ENCODE data around the gene TEC.
"Not testable (repeated sequence)": the region's sequence is repeated elsewhere in the genome, so short reads cannot be mapped to it uniquely, and the experiment has no call there.

TEC gene

GRCh38 chr4:48226199-48226598, 43.4 kb downstream of the TEC start:
- Histone ChIP-seq H3K4me3 (ENCODE audit: low read depth in 1 of 2, low read length in 2 of 2) (no peak overlapping the region), H3K27ac (ENCODE audit: low read depth, low read length) (no peak overlapping the region), H3K9ac (ENCODE audit: low read depth in 1 of 2, low read length in 2 of 2) (no peak overlapping the region), H3K9me3 (ENCODE audit: control insufficient read depth in 1 of 2, low read length in 2 of 2) (no peaks in the 10 kb centered on the region), H3K4me1 (ENCODE audit: control insufficient read depth in 1 of 2, insufficient read depth in 2 of 2, low read length in 2 of 2) (peaks cover 0 to 3% of the 10 kb centered on the region in 2 donors), H3K36me3 (ENCODE audit: control insufficient read depth in 1 of 2, insufficient read depth in 2 of 2, low read length in 2 of 2) (no peaks in the 10 kb centered on the region), H3K27me3 (ENCODE audit: control insufficient read depth in 1 of 2, insufficient read depth in 2 of 2, low read length in 2 of 2) (no peaks in the 10 kb centered on the region)

DNA sequence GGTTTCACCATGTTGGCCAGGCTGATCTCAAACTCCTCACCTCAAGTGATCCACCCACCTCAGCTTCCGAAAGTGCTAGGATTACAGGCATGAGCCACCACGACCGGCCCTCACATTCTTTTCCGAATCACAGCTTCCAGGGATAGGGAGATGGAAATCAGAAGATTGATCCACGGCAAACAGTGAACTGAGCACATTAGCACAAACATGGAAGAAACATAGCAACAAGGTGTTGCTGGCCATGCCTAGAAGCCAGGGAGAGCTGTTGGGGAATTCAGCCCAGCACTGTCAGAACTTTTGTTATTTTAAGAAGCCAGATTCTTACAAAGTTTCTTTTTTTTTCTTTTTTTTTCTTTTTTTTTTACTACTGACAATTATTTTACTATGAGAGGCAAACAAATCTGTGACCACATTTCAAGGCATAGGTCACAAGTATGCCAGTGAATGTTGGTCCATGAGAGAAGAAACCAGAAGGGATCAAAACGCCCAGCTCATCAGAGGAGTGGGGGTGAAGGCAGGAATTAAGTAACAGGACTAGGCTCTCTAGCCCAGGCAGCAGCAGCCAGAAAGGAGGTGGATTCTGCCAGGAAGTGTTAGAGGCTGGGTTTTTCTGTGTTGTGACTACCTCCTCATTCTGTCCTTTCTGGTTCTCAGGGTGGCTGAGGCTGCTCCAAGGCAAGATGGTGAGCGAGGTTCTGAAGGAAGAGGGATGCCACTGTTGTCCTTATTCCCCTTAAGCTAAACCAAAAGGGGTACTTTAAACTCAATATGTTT, 44.1 kb downstream of the TEC start:
- H3K9me3 ChIP-seq (ENCODE audit: control insufficient read depth in 1 of 2, low read length in 2 of 2) = no peaks in the 10 kb centered on the region
- H3K27me3 ChIP-seq (ENCODE audit: control insufficient read depth in 1 of 2, insufficient read depth in 2 of 2, low read length in 2 of 2) = no peaks in the 10 kb centered on the region
- no peaks in the 10 kb centered on the region for H3K36me3 ChIP-seq (ENCODE audit: control insufficient read depth in 1 of 2, insufficient read depth in 2 of 2, low read length in 2 of 2)
- no peak overlapping the region for H3K9ac ChIP-seq (ENCODE audit: low read depth in 1 of 2, low read length in 2 of 2)
- H3K27ac ChIP-seq (ENCODE audit: low read depth, low read length) = no peak overlapping the region
- no peak overlapping the region for H3K4me3 ChIP-seq (ENCODE audit: low read depth in 1 of 2, low read length in 2 of 2)
- H3K4me1 ChIP-seq (ENCODE audit: control insufficient read depth in 1 of 2, insufficient read depth in 2 of 2, low read length in 2 of 2) = peaks cover 0 to 3% of the 10 kb centered on the region in 2 donors

DNA sequence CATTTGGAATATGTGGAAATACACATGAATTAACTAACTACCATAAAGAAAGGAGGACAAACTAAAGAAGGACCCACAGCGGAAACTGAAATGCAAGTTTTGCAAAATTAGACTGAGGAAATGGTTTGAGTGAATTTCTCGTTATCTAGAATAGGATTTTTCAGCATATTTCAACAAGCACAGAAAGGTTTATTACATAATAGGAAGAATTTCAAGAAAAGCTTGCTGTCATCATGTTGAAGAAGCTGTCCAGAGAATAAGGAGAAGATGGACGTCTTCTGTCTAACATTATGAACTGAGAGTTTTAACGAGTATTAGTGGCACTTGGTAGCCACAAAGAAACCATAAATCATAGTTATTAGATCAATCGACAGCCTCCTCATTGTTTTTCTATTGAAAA, 45.0 kb downstream of the TEC start:
- Histone ChIP-seq H3K27ac (ENCODE audit: low read depth, low read length) (no peak overlapping the region), H3K4me1 (ENCODE audit: control insufficient read depth in 1 of 2, insufficient read depth in 2 of 2, low read length in 2 of 2) (peaks cover 0 to 3% of the 10 kb centered on the region in 2 donors), H3K4me3 (ENCODE audit: low read depth in 1 of 2, low read length in 2 of 2) (no peak overlapping the region), H3K9me3 (ENCODE audit: control insufficient read depth in 1 of 2, low read length in 2 of 2) (no peaks in the 10 kb centered on the region), H3K9ac (ENCODE audit: low read depth in 1 of 2, low read length in 2 of 2) (no peak overlapping the region), H3K36me3 (ENCODE audit: control insufficient read depth in 1 of 2, insufficient read depth in 2 of 2, low read length in 2 of 2) (no peaks in the 10 kb centered on the region), H3K27me3 (ENCODE audit: control insufficient read depth in 1 of 2, insufficient read depth in 2 of 2, low read length in 2 of 2) (no peaks in the 10 kb centered on the region)

DNA sequence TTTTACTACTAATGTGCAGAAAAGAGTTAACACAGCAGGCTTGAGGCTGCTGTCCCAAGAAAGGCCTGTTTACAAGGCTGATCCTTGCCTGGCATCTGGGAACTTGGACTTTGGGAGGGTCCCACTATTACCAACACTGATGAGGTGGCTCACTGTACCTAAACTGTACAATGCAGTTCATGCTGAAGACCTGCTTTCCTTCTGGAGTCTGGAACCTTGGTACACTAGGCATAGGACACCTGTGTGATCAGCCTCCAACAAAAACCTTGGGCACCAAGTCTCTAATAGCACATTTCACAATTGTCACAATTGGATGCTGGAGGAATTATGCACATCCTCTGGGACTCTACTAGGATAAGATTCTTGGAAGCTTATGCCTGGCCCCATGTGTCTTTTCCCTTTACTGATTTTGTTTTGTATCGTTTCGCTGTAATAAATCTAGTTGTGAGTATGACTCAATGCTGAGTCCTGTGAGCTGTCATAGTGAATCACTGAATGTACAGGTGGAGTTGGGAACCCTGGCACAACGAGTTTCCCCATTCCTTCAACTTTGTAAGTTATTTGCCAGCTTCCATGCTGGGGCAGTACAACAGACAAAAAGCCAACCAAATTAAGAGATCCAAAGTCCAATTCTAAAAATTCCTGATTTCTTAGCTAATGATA, 45.9 kb downstream of the TEC start:
- H3K4me1 ChIP-seq (ENCODE audit: control insufficient read depth in 1 of 2, insufficient read depth in 2 of 2, low read length in 2 of 2) = peaks cover 0 to under 1% of the 10 kb centered on the region in 2 donors
- no peak overlapping the region for H3K27ac ChIP-seq (ENCODE audit: low read depth, low read length)
- H3K9me3 ChIP-seq (ENCODE audit: control insufficient read depth in 1 of 2, low read length in 2 of 2) = no peaks in the 10 kb centered on the region
- no peaks in the 10 kb centered on the region for H3K36me3 ChIP-seq (ENCODE audit: control insufficient read depth in 1 of 2, insufficient read depth in 2 of 2, low read length in 2 of 2)
- H3K9ac ChIP-seq (ENCODE audit: low read depth in 1 of 2, low read length in 2 of 2) = no peak overlapping the region
- no peaks in the 10 kb centered on the region for H3K27me3 ChIP-seq (ENCODE audit: control insufficient read depth in 1 of 2, insufficient read depth in 2 of 2, low read length in 2 of 2)
- H3K4me3 ChIP-seq (ENCODE audit: low read depth in 1 of 2, low read length in 2 of 2) = no peak overlapping the region

GRCh38 chr4:48222491-48222890, 47.1 kb downstream of the TEC start:
- Histone ChIP-seq H3K9ac (ENCODE audit: low read depth in 1 of 2, low read length in 2 of 2) (no peak overlapping the region), H3K4me3 (ENCODE audit: low read depth in 1 of 2, low read length in 2 of 2) (no peak overlapping the region), H3K27me3 (ENCODE audit: control insufficient read depth in 1 of 2, insufficient read depth in 2 of 2, low read length in 2 of 2) (no peaks in the 10 kb centered on the region), H3K4me1 (ENCODE audit: control insufficient read depth in 1 of 2, insufficient read depth in 2 of 2, low read length in 2 of 2) (peaks cover 0 to 7% of the 10 kb centered on the region in 2 donors), H3K9me3 (ENCODE audit: control insufficient read depth in 1 of 2, low read length in 2 of 2) (no peaks in the 10 kb centered on the region), H3K36me3 (ENCODE audit: control insufficient read depth in 1 of 2, insufficient read depth in 2 of 2, low read length in 2 of 2) (no peaks in the 10 kb centered on the region), H3K27ac (ENCODE audit: low read depth, low read length) (no peak overlapping the region)

DNA sequence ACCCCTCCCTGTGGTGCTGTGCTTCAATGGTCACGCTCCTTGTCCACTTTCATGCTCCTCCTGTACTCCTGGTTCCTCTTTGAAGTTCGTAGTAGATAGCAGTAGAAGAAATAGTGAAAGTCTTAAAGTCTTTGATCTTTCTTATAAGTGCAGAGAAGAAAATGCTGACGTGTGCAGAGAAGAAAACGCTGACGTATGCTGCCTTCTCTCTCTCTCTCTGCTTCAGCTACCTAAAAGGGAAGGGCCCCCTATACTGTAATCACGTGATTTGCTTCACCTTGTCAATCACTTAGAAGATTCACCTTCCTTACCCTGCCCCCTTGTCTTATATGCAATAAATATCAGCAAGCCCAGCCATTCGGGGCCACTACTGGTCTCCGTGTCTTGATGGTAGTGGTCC, 50.2 kb downstream of the TEC start:
- H3K27ac ChIP-seq (ENCODE audit: low read depth, low read length); H3K27me3 ChIP-seq (ENCODE audit: control insufficient read depth in 1 of 2, insufficient read depth in 2 of 2, low read length in 2 of 2); H3K9ac ChIP-seq (ENCODE audit: low read depth in 1 of 2, low read length in 2 of 2); H3K9me3 ChIP-seq (ENCODE audit: control insufficient read depth in 1 of 2, low read length in 2 of 2); H3K36me3 ChIP-seq (ENCODE audit: control insufficient read depth in 1 of 2, insufficient read depth in 2 of 2, low read length in 2 of 2); H3K4me1 ChIP-seq (ENCODE audit: control insufficient read depth in 1 of 2, insufficient read depth in 2 of 2, low read length in 2 of 2); H3K4me3 ChIP-seq (ENCODE audit: low read depth in 1 of 2, low read length in 2 of 2): not testable (repeated sequence)

GRCh38 chr4:48216563-48216962, 53.1 kb downstream of the TEC start:
- no peaks in the 10 kb centered on the region for H3K9me3 ChIP-seq (ENCODE audit: control insufficient read depth in 1 of 2, low read length in 2 of 2)
- H3K36me3 ChIP-seq (ENCODE audit: control insufficient read depth in 1 of 2, insufficient read depth in 2 of 2, low read length in 2 of 2) = no peaks in the 10 kb centered on the region
- no peak overlapping the region for H3K9ac ChIP-seq (ENCODE audit: low read depth in 1 of 2, low read length in 2 of 2)
- no peak overlapping the region for H3K4me3 ChIP-seq (ENCODE audit: low read depth in 1 of 2, low read length in 2 of 2)
- H3K4me1 ChIP-seq (ENCODE audit: control insufficient read depth in 1 of 2, insufficient read depth in 2 of 2, low read length in 2 of 2) = peaks cover 0 to 8% of the 10 kb centered on the region in 2 donors
- no peak overlapping the region for H3K27ac ChIP-seq (ENCODE audit: low read depth, low read length)
- H3K27me3 ChIP-seq (ENCODE audit: control insufficient read depth in 1 of 2, insufficient read depth in 2 of 2, low read length in 2 of 2) = no peaks in the 10 kb centered on the region

DNA sequence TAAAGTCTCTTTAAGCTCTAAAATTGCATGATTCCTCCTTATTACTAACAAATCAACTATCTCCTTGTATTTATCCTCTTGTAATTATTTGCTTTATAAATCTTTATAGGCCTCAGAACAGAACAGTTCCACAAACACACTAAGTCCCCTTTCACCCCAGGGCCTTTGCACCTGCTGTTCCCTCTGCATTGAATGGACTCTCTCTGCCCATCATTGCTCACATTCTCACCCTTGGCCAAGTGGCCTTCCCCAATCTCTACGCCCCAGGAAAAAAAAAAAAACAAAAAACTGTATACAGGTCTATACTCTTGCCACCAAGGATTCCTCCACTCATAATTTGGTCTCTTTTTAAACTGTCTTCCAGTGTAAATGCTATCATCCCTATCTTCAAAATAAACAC, 53.7 kb downstream of the TEC start:
- H3K4me3 ChIP-seq (ENCODE audit: low read depth in 1 of 2, low read length in 2 of 2) = no peak overlapping the region
- H3K4me1 ChIP-seq (ENCODE audit: control insufficient read depth in 1 of 2, insufficient read depth in 2 of 2, low read length in 2 of 2) = peaks cover 0 to 9% of the 10 kb centered on the region in 2 donors
- no peak overlapping the region for H3K9ac ChIP-seq (ENCODE audit: low read depth in 1 of 2, low read length in 2 of 2)
- H3K9me3 ChIP-seq (ENCODE audit: control insufficient read depth in 1 of 2, low read length in 2 of 2) = no peaks in the 10 kb centered on the region
- H3K36me3 ChIP-seq (ENCODE audit: control insufficient read depth in 1 of 2, insufficient read depth in 2 of 2, low read length in 2 of 2) = no peaks in the 10 kb centered on the region
- H3K27ac ChIP-seq (ENCODE audit: low read depth, low read length) = no peak overlapping the region
- no peaks in the 10 kb centered on the region for H3K27me3 ChIP-seq (ENCODE audit: control insufficient read depth in 1 of 2, insufficient read depth in 2 of 2, low read length in 2 of 2)

- Histone ChIP-seq H3K36me3 (ENCODE audit: control insufficient read depth in 1 of 2, insufficient read depth in 2 of 2, low read length in 2 of 2) (no peaks in the 10 kb centered on the region), H3K4me3 (ENCODE audit: low read depth in 1 of 2, low read length in 2 of 2) (no peak overlapping the region), H3K9me3 (ENCODE audit: control insufficient read depth in 1 of 2, low read length in 2 of 2) (no peaks in the 10 kb centered on the region), H3K27ac (ENCODE audit: low read depth, low read length) (no peak overlapping the region), H3K4me1 (ENCODE audit: control insufficient read depth in 1 of 2, insufficient read depth in 2 of 2, low read length in 2 of 2) (peaks cover 4 to 8% of the 10 kb centered on the region in 2 donors), H3K9ac (ENCODE audit: low read depth in 1 of 2, low read length in 2 of 2) (no peak overlapping the region), H3K27me3 (ENCODE audit: control insufficient read depth in 1 of 2, insufficient read depth in 2 of 2, low read length in 2 of 2) (no peaks in the 10 kb centered on the region)
Measured at GRCh38 chr4:48212165-48212564, 57.5 kb downstream of the TEC start.

DNA sequence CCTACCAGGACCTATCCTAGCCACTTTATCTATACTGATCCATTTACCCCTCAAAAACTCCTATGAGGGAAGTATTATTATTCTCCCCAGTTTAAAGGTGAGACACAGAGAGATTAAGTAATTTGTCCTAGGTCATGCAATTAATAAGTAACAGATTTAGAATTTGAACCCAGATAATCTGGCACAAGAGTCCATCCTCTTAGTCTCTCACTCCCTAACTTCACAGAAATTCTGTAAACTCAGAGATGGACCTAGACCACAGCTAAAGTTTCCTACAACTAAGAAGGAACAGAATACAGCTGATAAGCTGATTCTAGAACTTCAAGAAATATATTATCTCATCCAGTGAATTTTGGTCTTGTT, 58.7 kb downstream of the TEC start:
- H3K27me3 ChIP-seq (ENCODE audit: control insufficient read depth in 1 of 2, insufficient read depth in 2 of 2, low read length in 2 of 2) = no peaks in the 10 kb centered on the region
- H3K36me3 ChIP-seq (ENCODE audit: control insufficient read depth in 1 of 2, insufficient read depth in 2 of 2, low read length in 2 of 2) = no peaks in the 10 kb centered on the region
- H3K9me3 ChIP-seq (ENCODE audit: control insufficient read depth in 1 of 2, low read length in 2 of 2) = no peaks in the 10 kb centered on the region
- H3K4me3 ChIP-seq (ENCODE audit: low read depth in 1 of 2, low read length in 2 of 2) = no peak overlapping the region
- H3K9ac ChIP-seq (ENCODE audit: low read depth in 1 of 2, low read length in 2 of 2) = no peak overlapping the region
- H3K27ac ChIP-seq (ENCODE audit: low read depth, low read length) = no peak overlapping the region
- H3K4me1 ChIP-seq (ENCODE audit: control insufficient read depth in 1 of 2, insufficient read depth in 2 of 2, low read length in 2 of 2) = peaks cover 4 to 8% of the 10 kb centered on the region in 2 donors

Data from duodenal mucosa (tissue), 2 donors.